ENCODE data around the gene IGSF6. TPM values are rescaled to one million over a fixed set of nuclear protein-coding genes. Genes with fewer than 3 reads are reported as not detected.

IGSF6 gene
- total and polyA plus RNA-seq, 2 of the 13 experiments (the other 11 are each of a cell fraction or from before 2014, with no cell fraction given) = not detected

DNA sequence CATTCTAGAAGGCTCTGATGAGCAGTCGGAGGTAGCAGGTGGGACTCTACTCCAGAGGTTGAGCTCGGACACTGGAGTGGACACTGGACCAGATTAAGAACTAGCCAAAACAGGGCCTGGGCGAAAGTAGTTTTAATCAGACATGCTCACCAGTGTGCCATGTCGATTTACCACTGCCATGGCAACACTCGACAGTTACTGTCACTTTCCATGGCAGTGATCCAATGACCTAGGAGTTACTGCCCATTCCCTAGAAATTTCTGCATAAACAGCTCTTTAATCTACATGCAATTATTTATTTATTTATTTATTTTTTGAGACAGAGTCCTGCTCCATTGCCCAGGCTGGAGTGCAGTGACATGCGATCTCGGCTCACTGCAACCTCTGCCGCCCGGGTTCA is 60.2 kb downstream of the IGSF6 start:
- BruUV-seq (replicated peaks) = no TSS peak
- H3K79me2 ChIP-seq (ENCODE audit: insufficient read depth, low read length) = no peaks in the 10 kb centered on the region
- H3K27me3 ChIP-seq (ENCODE audit: control insufficient read depth in 1 of 2, insufficient read depth in 2 of 2, low read length in 2 of 2) = peaks cover 0 to 20% of the 10 kb centered on the region in 2 experiments; a peak in 2 of 5 replicates
- peaks cover 9% of the 10 kb centered on the region for H3K4me1 ChIP-seq (ENCODE audit: insufficient read depth, low read length)
- in situ Hi-C loops (cut with HindIII; ENCODE audit: extremely low pct_ligation_motif_present, low pct_unique_long_range_greater_than_20kb) = no loop called here
- ChIA-PET POLR2A (no interaction called here), CTCF (ENCODE audit: low intra/inter-chr PET ratio, low total read pairs) (no interaction called here)
- FAIRE-seq (no peak), DNase-seq (ENCODE audit: low spot score) (no peak), ATAC-seq (no peak)
- WGBS (ENCODE audit: low lambda C conversion rate) = 64% methylated on average over 9 of the region's 9 CpGs
- H2AFZ ChIP-seq (ENCODE audit: low read length) = no peak overlapping the region
- H3K9ac ChIP-seq (ENCODE audit: insufficient read depth, low read depth, low read length) = no peak overlapping the region
- H3K36me3 ChIP-seq (replicated peaks in 1 of 2; ENCODE audit: control insufficient read depth in 1 of 2, insufficient read depth in 2 of 2, low read length in 2 of 2) = no peaks in the 10 kb centered on the region
- H3K4me2 ChIP-seq (ENCODE audit: low read depth, low read length) = no peak overlapping the region
- H4K20me1 ChIP-seq (ENCODE audit: insufficient read depth, low read length) = no peaks in the 10 kb centered on the region
- intact Hi-C loops (cut with micrococcal nuclease; ENCODE audit: unreplicated experiment) = no loop called here
- no peak overlapping the region for H3K27ac ChIP-seq (ENCODE audit: extremely low read length, insufficient read depth, low read length)
- H3K4me3 ChIP-seq (replicated peaks in 1 of 3; ENCODE audit: insufficient read depth in 1 of 3, low read depth in 2 of 3, low read length in 3 of 3) = no peak overlapping the region
- no peaks in the 10 kb centered on the region for H3K9me3 ChIP-seq (ENCODE audit: low read length)
- TF ChIP-seq ZNF577 (CRISPR knock-in tag; IDR thresholded peaks at IDR 0.05; ENCODE audit: borderline replicate concordance, low read depth) (no peak), ZSCAN22 (CRISPR knock-in tag; IDR thresholded peaks at IDR 0.05) (no peak), ZNF572 (CRISPR knock-in tag; IDR thresholded peaks at IDR 0.05) (no peak), SOX5 (CRISPR knock-in tag; IDR thresholded peaks at IDR 0.05; ENCODE audit: borderline replicate concordance) (no peak), ZBTB40 (IDR thresholded peaks at IDR 0.05) (no peak), ZBTB40 (CRISPR knock-in tag; IDR thresholded peaks at IDR 0.05) (no peak), SNAPC2 (CRISPR knock-in tag; IDR thresholded peaks at IDR 0.05) (no peak), YY1 (IDR thresholded peaks at IDR 0.05; ENCODE audit: insufficient read depth, insufficient replicate concordance, low read depth, low read length) (no peak), E2F2 (CRISPR knock-in tag; IDR thresholded peaks at IDR 0.05; ENCODE audit: borderline replicate concordance) (no peak), DMTF1 (CRISPR knock-in tag; IDR thresholded peaks at IDR 0.05) (no peak), ZFP1 (CRISPR knock-in tag; IDR thresholded peaks at IDR 0.05) (no peak), ZSCAN31 (CRISPR knock-in tag; IDR thresholded peaks at IDR 0.05; ENCODE audit: low read depth) (no peak), ATF7-NPFF (CRISPR knock-in tag; IDR thresholded peaks at IDR 0.05; ENCODE audit: low read depth) (no peak), MEIS1 (CRISPR knock-in tag; IDR thresholded peaks at IDR 0.05; ENCODE audit: borderline replicate concordance) (no peak)
